ENCODE measurements around the gene SYNGR2.

Gene SYNGR2

GRCh38 chr17:78122216-78122930 is 46.0 kb upstream of the SYNGR2 start:
- Mint-ChIP-seq H3K27ac (no peak overlapping the region), H3K36me3 (ENCODE audit: low read depth) (peaks cover 20% of the 10 kb centered on the region), H3K4me1 (peaks cover 19% of the 10 kb centered on the region), H3K4me3 (no peak overlapping the region), H3K27me3 (ENCODE audit: low read depth, poor library complexity) (no peaks in the 10 kb centered on the region), H3K9me3 (no peaks in the 10 kb centered on the region)
- DNase-seq, result no peak
- TF ChIP-seq CTCF (IDR thresholded peaks at IDR 0.05), result no peak

DNA sequence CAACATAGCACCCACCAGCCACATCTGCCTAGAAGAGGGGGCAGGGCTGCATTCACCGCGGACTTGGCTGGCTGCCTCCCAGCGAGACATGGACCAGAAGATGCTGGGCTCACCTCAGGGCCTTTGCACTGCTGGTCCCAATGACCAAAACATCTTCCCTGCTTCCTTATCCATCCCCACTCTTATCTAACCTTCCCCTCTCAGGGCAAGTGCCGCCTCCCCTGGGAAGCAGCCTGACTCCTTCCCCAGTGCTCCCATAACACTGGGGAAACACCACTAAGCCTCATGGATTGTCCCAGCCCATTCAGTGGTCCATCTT is 45.5 kb upstream of the SYNGR2 start:
- Mint-ChIP-seq H3K9me3 (no peaks in the 10 kb centered on the region), H3K4me1 (peaks cover 19% of the 10 kb centered on the region), H3K36me3 (ENCODE audit: low read depth) (peaks cover 20% of the 10 kb centered on the region), H3K27ac (no peak overlapping the region), H3K4me3 (no peak overlapping the region), H3K27me3 (ENCODE audit: low read depth, poor library complexity) (no peaks in the 10 kb centered on the region)
- no peak for TF ChIP-seq CTCF (IDR thresholded peaks at IDR 0.05)
- no peak for DNase-seq

GRCh38 chr17:78123258-78123929 is 45.0 kb upstream of the SYNGR2 start:
- Mint-ChIP-seq H3K27ac (no peak overlapping the region), H3K36me3 (ENCODE audit: low read depth) (peaks cover 20% of the 10 kb centered on the region), H3K27me3 (ENCODE audit: low read depth, poor library complexity) (no peaks in the 10 kb centered on the region), H3K9me3 (no peaks in the 10 kb centered on the region), H3K4me3 (no peak overlapping the region), H3K4me1 (peaks cover 16% of the 10 kb centered on the region)
- TF ChIP-seq CTCF (IDR thresholded peaks at IDR 0.05), result no peak
- no peak for DNase-seq

- no peaks in the 10 kb centered on the region for H3K27me3 Mint-ChIP-seq (ENCODE audit: low read depth, poor library complexity)
- no peaks in the 10 kb centered on the region for H3K9me3 Mint-ChIP-seq
- TF ChIP-seq CTCF (IDR thresholded peaks at IDR 0.05), result no peak
- H3K4me3 Mint-ChIP-seq, result no peak overlapping the region
- H3K27ac Mint-ChIP-seq, result no peak overlapping the region
- DNase-seq, result no peak
- H3K4me1 Mint-ChIP-seq, result peaks cover 22% of the 10 kb centered on the region
- H3K36me3 Mint-ChIP-seq (ENCODE audit: low read depth), result peaks cover 20% of the 10 kb centered on the region
These were observed 44.1 kb upstream of the SYNGR2 start for GRCh38 chr17:78124081-78124835.

GRCh38 chr17:78124836-78125137 is 43.6 kb upstream of the SYNGR2 start:
- TF ChIP-seq CTCF (IDR thresholded peaks at IDR 0.05), result no peak
- Mint-ChIP-seq H3K9me3 (no peaks in the 10 kb centered on the region), H3K27me3 (ENCODE audit: low read depth, poor library complexity) (no peaks in the 10 kb centered on the region), H3K4me1 (peaks cover 28% of the 10 kb centered on the region), H3K4me3 (no peak overlapping the region), H3K36me3 (ENCODE audit: low read depth) (peaks cover 20% of the 10 kb centered on the region), H3K27ac (no peak overlapping the region)
- DNase-seq, result no peak

Measured in nephron progenitor cell (in vitro differentiated cells).